ENCODE results near the gene FAM133A.
A peak's percentile ranks its signal among the peaks of the same experiment; 100 is the strongest.

DNA sequence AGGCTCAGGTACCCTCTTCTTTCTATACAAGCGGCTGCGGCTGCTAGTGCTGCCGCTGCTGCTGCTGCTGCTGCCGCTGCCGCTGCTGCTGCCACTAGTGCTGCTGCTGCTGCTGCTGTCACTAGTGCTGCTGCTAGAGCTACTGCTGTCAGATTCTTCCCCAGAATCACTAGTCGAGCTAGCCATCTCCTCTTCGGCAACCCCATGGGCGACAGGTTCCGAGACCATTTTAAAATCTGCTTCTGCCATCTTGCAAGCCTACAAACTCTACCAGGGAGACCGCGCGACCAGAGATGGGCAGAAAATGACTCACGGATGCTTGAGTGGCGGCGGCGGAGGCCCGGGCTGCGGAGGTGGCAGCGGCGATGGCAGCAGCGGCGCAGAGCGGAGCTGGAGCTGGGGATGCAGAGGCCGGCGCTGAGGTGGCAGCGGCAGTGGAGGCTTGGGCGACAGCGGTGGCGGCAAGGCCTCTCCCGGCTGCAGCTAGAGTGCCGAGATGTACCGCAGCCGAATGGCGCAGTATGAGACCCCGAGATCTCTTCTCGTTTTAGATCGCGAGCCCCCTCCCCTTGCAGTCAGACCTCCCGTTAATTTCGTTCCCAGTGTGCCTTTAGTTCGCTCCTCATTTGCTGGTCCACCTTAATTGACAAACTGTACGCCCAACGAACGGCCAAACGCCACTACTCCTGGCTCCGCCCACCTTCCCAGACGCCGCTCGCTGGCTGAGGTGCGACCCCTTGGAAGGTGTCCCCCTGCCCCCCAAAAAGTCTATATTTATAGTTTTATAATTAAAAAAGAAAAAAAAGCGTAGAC is 744 bp upstream of the FAM133A start, which contains the start of gene NAP1L3:
- TF ChIP-seq, protein P1, sequence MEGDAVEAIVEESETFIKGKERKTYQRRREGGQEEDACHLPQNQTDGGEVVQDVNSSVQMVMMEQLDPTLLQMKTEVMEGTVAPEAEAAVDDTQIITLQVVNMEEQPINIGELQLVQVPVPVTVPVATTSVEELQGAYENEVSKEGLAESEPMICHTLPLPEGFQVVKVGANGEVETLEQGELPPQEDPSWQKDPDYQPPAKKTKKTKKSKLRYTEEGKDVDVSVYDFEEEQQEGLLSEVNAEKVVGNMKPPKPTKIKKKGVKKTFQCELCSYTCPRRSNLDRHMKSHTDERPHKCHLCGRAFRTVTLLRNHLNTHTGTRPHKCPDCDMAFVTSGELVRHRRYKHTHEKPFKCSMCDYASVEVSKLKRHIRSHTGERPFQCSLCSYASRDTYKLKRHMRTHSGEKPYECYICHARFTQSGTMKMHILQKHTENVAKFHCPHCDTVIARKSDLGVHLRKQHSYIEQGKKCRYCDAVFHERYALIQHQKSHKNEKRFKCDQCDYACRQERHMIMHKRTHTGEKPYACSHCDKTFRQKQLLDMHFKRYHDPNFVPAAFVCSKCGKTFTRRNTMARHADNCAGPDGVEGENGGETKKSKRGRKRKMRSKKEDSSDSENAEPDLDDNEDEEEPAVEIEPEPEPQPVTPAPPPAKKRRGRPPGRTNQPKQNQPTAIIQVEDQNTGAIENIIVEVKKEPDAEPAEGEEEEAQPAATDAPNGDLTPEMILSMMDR (IDR thresholded peaks at IDR 0.05), result no peak
- TF ChIP-seq POLR2A (IDR thresholded peaks at IDR 0.05) (no peak), POLR2AphosphoS5 (IDR thresholded peaks at IDR 0.05; ENCODE audit: insufficient read depth in 1 of 2, low read depth in 1 of 2) (peak in 1 of 2 donors; percentile 49)
